Adrenal gland (tissue), 5 donors: ENCODE measurements around the gene FMN1.

Experiments
- CTCF ChIP-seq, 6 experiments: fragments of 450-650 bp in 4 of 6; fragments of 200-600 bp in 2 of 6; sonication (generic) in 1 of 6; IDR thresholded peaks; 1 replicate in 5 of 6; 2 replicates in 1 of 6; pipeline versions ENCODE4 v1.5.1 to v1.8.0; 2016 to 2021; ENCODE audit warnings: antibody characterized with exemption in 6 of 6, mild to moderate bottlenecking in 2 of 6, moderate library complexity in 1 of 6
- POLR2A ChIP-seq, 2 donors: fragments of 450-650 bp; IDR thresholded peaks; one replicate each; pipeline ENCODE4 v1.6.1; 2017; ENCODE audit warnings: antibody characterized with exemption in 2 of 2, mild to moderate bottlenecking in 2 of 2, moderate library complexity in 1 of 2
- donor health status: DM: no; HTN: no; CAD: no.

DNA sequence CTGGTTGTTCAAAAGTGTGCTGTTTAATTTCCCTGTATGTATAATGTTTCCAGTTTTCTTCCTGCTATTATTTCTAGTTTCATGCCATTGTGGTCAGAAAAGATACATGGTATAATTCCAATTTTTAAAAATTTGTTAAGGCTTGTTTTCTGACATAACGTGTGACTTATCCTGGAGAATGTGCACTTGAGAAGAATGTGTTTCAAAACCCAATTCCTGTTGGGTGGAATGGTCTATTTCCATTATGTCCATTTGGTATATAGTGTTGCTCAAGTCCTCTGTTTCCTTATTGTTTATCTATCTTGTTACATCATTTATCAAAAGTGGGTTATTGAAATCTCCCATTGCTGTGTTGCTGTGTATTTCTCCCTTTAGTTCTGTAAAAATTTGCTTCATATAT is 261.3 kb downstream of the FMN1 start:
- TF ChIP-seq CTCF (IDR thresholded peaks at IDR 0.05): no peak
- TF ChIP-seq POLR2A (IDR thresholded peaks at IDR 0.05): no peak
